HEK293 (cell line): ENCODE data around the gene MED25.
A peak's percentile ranks its signal among the peaks of the same experiment; 100 is the strongest.

Source experiments
- CTCF ChIA-PET: fragments of 350-600 bp; formaldehyde crosslinking; extraction: SDS; loops from one replicate; lab custom pipeline; 2021; ENCODE audit warnings: antibody characterized with exemption; lab: Yijun Ruan, JAX
- POLR2A ChIA-PET: fragments of 300-600 bp; formaldehyde crosslinking; extraction: SDS; loops from one replicate; lab custom pipeline; 2020; ENCODE audit warnings: antibody characterized with exemption, inconsistent platforms; lab: Yijun Ruan, JAX
- H3K27ac ChIP-seq: fragments of 200-500 bp; sonication (Bioruptor generic); 2 replicates; pipeline ENCODE4 v1.5.1; 2014; ENCODE audit warnings: low read depth, low read length, control low read depth, inconsistent platforms; ENCODE audit errors: extremely low read depth
- H3K36me3 ChIP-seq, 2 experiments: fragments of 200-500 bp in 1 of 2; sonication (Bioruptor generic) in 1 of 2; 1 replicate in 1 of 2; 2 replicates in 1 of 2; pipeline ENCODE4 v1.5.1; 2014 to 2017; ENCODE audit warnings: inconsistent platforms in 2 of 2, low read length in 2 of 2; ENCODE audit not compliant: control insufficient read depth in 2 of 2, insufficient read depth in 1 of 2
- H3K4me1 ChIP-seq: fragments of 200-500 bp; sonication (Bioruptor generic); 2 replicates; pipeline ENCODE4 v1.5.1; 2014; ENCODE audit warnings: mild to moderate bottlenecking, low read length, inconsistent platforms; ENCODE audit not compliant: control insufficient read depth, insufficient read depth
- H3K4me3 ChIP-seq: 2 replicates; pipeline ENCODE4 v1.5.1; 2011; ENCODE audit warnings: low read depth, mild to moderate bottlenecking, control low read depth, low read length, moderate library complexity
- H3K9me3 ChIP-seq: fragments of 200-500 bp; sonication (Bioruptor generic); 2 replicates; pipeline ENCODE4 v1.5.1; 2014; ENCODE audit warnings: low read depth, low read length, inconsistent platforms; ENCODE audit not compliant: control insufficient read depth, insufficient read depth
- GFI1B ChIP-seq: fragments of 450-650 bp; formaldehyde crosslinking; IDR thresholded peaks from 2 replicates; pipeline ENCODE4 v1.5.1; 2016; ENCODE audit warnings: missing biosample characterization, missing genetic modification characterization
- KLF8 ChIP-seq: fragments of 450-650 bp; formaldehyde crosslinking; IDR thresholded peaks from 2 replicates; pipeline ENCODE4 v1.5.1; 2016; ENCODE audit warnings: missing biosample characterization, missing genetic modification characterization
- MEIS1 ChIP-seq: sonication (generic); formaldehyde crosslinking; IDR thresholded peaks from 2 replicates; pipeline ENCODE4 v1.8.1; 2022; ENCODE audit warnings: missing genetic modification reagents, mild to moderate bottlenecking, borderline replicate concordance
- MZF1 ChIP-seq: fragments of 450-650 bp; formaldehyde crosslinking; IDR thresholded peaks from 2 replicates; pipeline ENCODE4 v1.5.1; 2017; ENCODE audit warnings: missing biosample characterization, missing genetic modification characterization, borderline replicate concordance
- OSR2 ChIP-seq: fragments of 450-650 bp; formaldehyde crosslinking; IDR thresholded peaks from 2 replicates; pipeline ENCODE4 v1.5.1; 2016; ENCODE audit warnings: missing biosample characterization, missing genetic modification characterization
- SCRT1 ChIP-seq: fragments of 450-650 bp; formaldehyde crosslinking; IDR thresholded peaks from 2 replicates; pipeline ENCODE4 v1.5.1; 2016; ENCODE audit warnings: missing biosample characterization, missing genetic modification characterization, borderline replicate concordance
- ZBTB8A ChIP-seq: fragments of 450-650 bp; formaldehyde crosslinking; IDR thresholded peaks from 2 replicates; pipeline ENCODE4 v1.5.1; 2016; ENCODE audit warnings: missing biosample characterization, missing genetic modification characterization
- ZFP37 ChIP-seq: fragments of 450-650 bp; formaldehyde crosslinking; IDR thresholded peaks from 2 replicates; pipeline ENCODE4 v1.5.1; 2016; ENCODE audit warnings: missing biosample characterization, missing genetic modification characterization
- ZNF132 ChIP-seq: fragments of 450-650 bp; formaldehyde crosslinking; IDR thresholded peaks from 2 replicates; pipeline ENCODE4 v1.5.1; 2017; ENCODE audit warnings: missing biosample characterization, missing genetic modification characterization, borderline replicate concordance
- ZNF155 ChIP-seq: fragments of 450-650 bp; formaldehyde crosslinking; IDR thresholded peaks from 2 replicates; pipeline ENCODE4 v1.5.1; 2016; ENCODE audit warnings: missing biosample characterization, missing genetic modification characterization
- ZNF202 ChIP-seq: fragments of 450-650 bp; formaldehyde crosslinking; IDR thresholded peaks from 2 replicates; pipeline ENCODE4 v1.5.1; 2016; ENCODE audit warnings: missing biosample characterization, missing genetic modification characterization, borderline replicate concordance
- ZNF221 ChIP-seq: fragments of 450-650 bp; formaldehyde crosslinking; IDR thresholded peaks from 2 replicates; pipeline ENCODE4 v1.5.1; 2017; ENCODE audit warnings: missing biosample characterization, missing genetic modification characterization, borderline replicate concordance
- ZNF23 ChIP-seq: fragments of 450-650 bp; formaldehyde crosslinking; IDR thresholded peaks from 2 replicates; pipeline ENCODE4 v1.5.1; 2016; ENCODE audit warnings: missing biosample characterization, missing genetic modification characterization, borderline replicate concordance
- ZNF24 ChIP-seq: fragments of 450-650 bp; formaldehyde crosslinking; IDR thresholded peaks from 2 replicates; pipeline ENCODE4 v1.5.1; 2016; ENCODE audit warnings: missing biosample characterization, missing genetic modification characterization
- ZNF266 ChIP-seq: fragments of 450-650 bp; formaldehyde crosslinking; IDR thresholded peaks from 2 replicates; pipeline ENCODE4 v1.5.1; 2016; ENCODE audit warnings: missing biosample characterization, missing genetic modification characterization, low read depth
- ZNF311 ChIP-seq: fragments of 450-650 bp; formaldehyde crosslinking; IDR thresholded peaks from 2 replicates; pipeline ENCODE4 v1.5.1; 2017; ENCODE audit warnings: missing biosample characterization, missing genetic modification characterization, borderline replicate concordance
- ZNF350 ChIP-seq: fragments of 450-650 bp; formaldehyde crosslinking; IDR thresholded peaks from 2 replicates; pipeline ENCODE4 v1.5.0; 2017; ENCODE audit warnings: missing biosample characterization, mild to moderate bottlenecking, missing genetic modification characterization
- ZNF426 ChIP-seq: fragments of 450-650 bp; formaldehyde crosslinking; IDR thresholded peaks from 2 replicates; pipeline ENCODE4 v1.5.1; 2017; ENCODE audit warnings: missing biosample characterization, missing genetic modification characterization, mild to moderate bottlenecking, inconsistent platforms, moderate library complexity
- ZNF530 ChIP-seq: fragments of 450-650 bp; formaldehyde crosslinking; IDR thresholded peaks from 2 replicates; pipeline ENCODE4 v1.5.1; 2016; ENCODE audit warnings: low read depth, missing biosample characterization, missing genetic modification characterization
- ZNF555 ChIP-seq: fragments of 450-650 bp; formaldehyde crosslinking; conservative IDR thresholded peaks from 2 replicates; pipeline ENCODE4 v1.5.1; 2017; ENCODE audit warnings: missing biosample characterization, mild to moderate bottlenecking, missing genetic modification characterization, inconsistent platforms
- ZNF76 ChIP-seq: fragments of 450-650 bp; formaldehyde crosslinking; IDR thresholded peaks from 2 replicates; pipeline ENCODE4; 2016; ENCODE audit warnings: low read depth, missing biosample characterization, missing genetic modification characterization, borderline replicate concordance
- ZNF830 ChIP-seq: fragments of 450-650 bp; IDR thresholded peaks from 2 replicates; pipeline ENCODE4 v1.5.0; 2018; ENCODE audit warnings: missing biosample characterization, missing genetic modification characterization, low read depth, mild to moderate bottlenecking, moderate library complexity
- TF ChIP-seq, protein P1 (sequence below): fragments of 450-650 bp; formaldehyde crosslinking; IDR thresholded peaks from 2 replicates; pipeline ENCODE4 v1.5.1; 2016; ENCODE audit warnings: missing biosample characterization, missing genetic modification characterization
- TF ChIP-seq, protein P2 (sequence below): fragments of 450-650 bp; formaldehyde crosslinking; IDR thresholded peaks from 2 replicates; pipeline ENCODE4 v1.5.1; 2016; ENCODE audit warnings: missing biosample characterization, missing genetic modification characterization, low read depth
- TF ChIP-seq, protein P3 (sequence below): fragments of 450-650 bp; formaldehyde crosslinking; IDR thresholded peaks from 2 replicates; pipeline ENCODE4 v1.5.1; 2016; ENCODE audit warnings: missing biosample characterization, missing genetic modification characterization
- TF ChIP-seq, protein P4 (sequence below): fragments of 450-650 bp; formaldehyde crosslinking; IDR thresholded peaks from 2 replicates; pipeline ENCODE4 v1.5.1; 2016; ENCODE audit warnings: missing biosample characterization, missing genetic modification characterization
- TF ChIP-seq, protein P5 (sequence below): fragments of 450-650 bp; formaldehyde crosslinking; IDR thresholded peaks from 2 replicates; pipeline ENCODE4 v1.5.1; 2016; ENCODE audit warnings: missing biosample characterization, missing genetic modification characterization

MED25 gene

DNA sequence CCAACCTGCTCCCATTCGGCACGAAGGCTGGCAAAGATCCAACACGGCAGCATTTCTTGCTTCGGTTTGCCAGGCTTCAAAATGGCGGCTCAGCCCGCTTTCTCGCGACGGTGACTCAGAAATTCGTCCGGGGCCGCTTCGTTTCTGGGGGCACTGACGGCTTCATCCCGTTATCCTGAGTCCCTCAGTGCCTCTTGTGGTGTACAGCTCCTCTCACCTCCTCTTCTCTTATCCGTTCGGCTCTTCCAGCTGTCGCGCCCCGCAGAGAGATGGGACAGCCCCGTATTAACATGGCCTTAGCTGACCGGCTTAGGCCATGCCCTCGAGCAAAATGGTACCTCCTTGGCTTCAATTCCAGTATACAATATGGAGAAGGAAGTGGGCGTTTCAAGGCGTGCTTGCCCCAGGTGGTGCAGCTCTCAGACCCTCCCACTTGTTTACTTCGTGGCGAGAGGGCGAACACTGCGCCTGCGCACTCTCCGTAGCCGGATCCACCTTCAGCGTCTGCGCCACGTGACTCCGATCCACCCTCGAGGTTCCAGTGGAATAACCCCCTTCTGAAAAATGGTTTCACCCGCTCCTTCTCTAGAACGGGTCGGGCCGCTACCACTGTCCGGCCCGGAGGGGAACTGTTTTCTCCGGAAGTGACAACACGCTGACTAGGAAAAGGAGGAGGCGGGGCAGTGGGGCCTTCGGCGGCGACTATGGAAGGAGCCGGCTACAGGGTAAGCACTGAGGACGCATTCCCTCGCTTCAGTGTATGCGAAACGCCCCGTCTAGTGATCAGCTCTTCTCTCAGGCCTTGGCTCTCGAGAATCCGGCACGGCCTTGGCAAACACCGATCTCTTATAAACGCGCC, 59.2 kb downstream of the MED25 start, which contains the start of the genes AKT1S1 and TBC1D17:
AKT1S1 (minus strand) TSS at position 336 of the 859 bp plus-strand sequence. CDS start 4,060 bp downstream, outside the sequence.
TBC1D17 (plus strand) TSS at position 683 of the 859 bp plus-strand sequence; CDS start at position 705, 22 bp downstream.
- peak within 1 kb of the TSS; percentile 79 for H3K4me3 ChIP-seq
- H3K9me3 ChIP-seq = no peaks in the 10 kb centered on the region
- peak within 1 kb of the TSS; percentile 94 for H3K27ac ChIP-seq
- ChIA-PET CTCF (no interaction called here), POLR2A (interaction anchor here (0.6 to 4.8 kb wide), 18 partner anchors 9 to 237 kb away, joined by 3 to 41 read pairs (median 6); partner anchors contain the start of genes AP2A1, ATF5, FUZ and NUP62)
- peaks cover 3 to 45% of the 10 kb centered on the region in 2 experiments; a peak in 2 of 3 replicates for H3K36me3 ChIP-seq
- H3K4me1 ChIP-seq = peaks cover 9% of the 10 kb centered on the region
- TF ChIP-seq ZNF23 (tag by site-specific recombination) (no peak), ZNF202 (tag by site-specific recombination) (no peak), ZNF830 (no peak), ZBTB8A (tag by site-specific recombination) (peak; percentile 29; the same call in 1 of the 2 replicates), SCRT1 (tag by site-specific recombination) (no peak), MEIS1 (CRISPR knock-in tag) (no peak), ZNF530 (tag by site-specific recombination) (no peak), MZF1 (tag by site-specific recombination) (no peak), ZNF311 (tag by site-specific recombination) (no peak), ZNF24 (tag by site-specific recombination) (peak; percentile 20; the same call in 1 of the 2 replicates), ZFP37 (tag by site-specific recombination) (peak; percentile 56; the same call in 1 of the 2 replicates), ZNF155 (tag by site-specific recombination) (no peak), ZNF555 (no peak), ZNF132 (tag by site-specific recombination) (no peak), ZNF76 (peak; percentile 79), KLF8 (tag by site-specific recombination) (no peak; the same call in none of the 2 replicates), ZNF221 (tag by site-specific recombination) (no peak), ZNF266 (tag by site-specific recombination) (no peak), GFI1B (tag by site-specific recombination) (no peak), ZNF426 (no peak), OSR2 (0 out of 2 replicates have a peak, but pooled peaks have one; percentile 41), ZNF350 (no peak)
- TF ChIP-seq, protein P1, sequence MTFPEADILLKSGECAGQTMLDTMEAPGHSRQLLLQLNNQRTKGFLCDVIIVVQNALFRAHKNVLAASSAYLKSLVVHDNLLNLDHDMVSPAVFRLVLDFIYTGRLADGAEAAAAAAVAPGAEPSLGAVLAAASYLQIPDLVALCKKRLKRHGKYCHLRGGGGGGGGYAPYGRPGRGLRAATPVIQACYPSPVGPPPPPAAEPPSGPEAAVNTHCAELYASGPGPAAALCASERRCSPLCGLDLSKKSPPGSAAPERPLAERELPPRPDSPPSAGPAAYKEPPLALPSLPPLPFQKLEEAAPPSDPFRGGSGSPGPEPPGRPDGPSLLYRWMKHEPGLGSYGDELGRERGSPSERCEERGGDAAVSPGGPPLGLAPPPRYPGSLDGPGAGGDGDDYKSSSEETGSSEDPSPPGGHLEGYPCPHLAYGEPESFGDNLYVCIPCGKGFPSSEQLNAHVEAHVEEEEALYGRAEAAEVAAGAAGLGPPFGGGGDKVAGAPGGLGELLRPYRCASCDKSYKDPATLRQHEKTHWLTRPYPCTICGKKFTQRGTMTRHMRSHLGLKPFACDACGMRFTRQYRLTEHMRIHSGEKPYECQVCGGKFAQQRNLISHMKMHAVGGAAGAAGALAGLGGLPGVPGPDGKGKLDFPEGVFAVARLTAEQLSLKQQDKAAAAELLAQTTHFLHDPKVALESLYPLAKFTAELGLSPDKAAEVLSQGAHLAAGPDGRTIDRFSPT = no peak
- TF ChIP-seq, protein P2, sequence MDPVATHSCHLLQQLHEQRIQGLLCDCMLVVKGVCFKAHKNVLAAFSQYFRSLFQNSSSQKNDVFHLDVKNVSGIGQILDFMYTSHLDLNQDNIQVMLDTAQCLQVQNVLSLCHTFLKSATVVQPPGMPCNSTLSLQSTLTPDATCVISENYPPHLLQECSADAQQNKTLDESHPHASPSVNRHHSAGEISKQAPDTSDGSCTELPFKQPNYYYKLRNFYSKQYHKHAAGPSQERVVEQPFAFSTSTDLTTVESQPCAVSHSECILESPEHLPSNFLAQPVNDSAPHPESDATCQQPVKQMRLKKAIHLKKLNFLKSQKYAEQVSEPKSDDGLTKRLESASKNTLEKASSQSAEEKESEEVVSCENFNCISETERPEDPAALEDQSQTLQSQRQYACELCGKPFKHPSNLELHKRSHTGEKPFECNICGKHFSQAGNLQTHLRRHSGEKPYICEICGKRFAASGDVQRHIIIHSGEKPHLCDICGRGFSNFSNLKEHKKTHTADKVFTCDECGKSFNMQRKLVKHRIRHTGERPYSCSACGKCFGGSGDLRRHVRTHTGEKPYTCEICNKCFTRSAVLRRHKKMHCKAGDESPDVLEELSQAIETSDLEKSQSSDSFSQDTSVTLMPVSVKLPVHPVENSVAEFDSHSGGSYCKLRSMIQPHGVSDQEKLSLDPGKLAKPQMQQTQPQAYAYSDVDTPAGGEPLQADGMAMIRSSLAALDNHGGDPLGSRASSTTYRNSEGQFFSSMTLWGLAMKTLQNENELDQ (tag by site-specific recombination) = no peak
- TF ChIP-seq, protein P3, sequence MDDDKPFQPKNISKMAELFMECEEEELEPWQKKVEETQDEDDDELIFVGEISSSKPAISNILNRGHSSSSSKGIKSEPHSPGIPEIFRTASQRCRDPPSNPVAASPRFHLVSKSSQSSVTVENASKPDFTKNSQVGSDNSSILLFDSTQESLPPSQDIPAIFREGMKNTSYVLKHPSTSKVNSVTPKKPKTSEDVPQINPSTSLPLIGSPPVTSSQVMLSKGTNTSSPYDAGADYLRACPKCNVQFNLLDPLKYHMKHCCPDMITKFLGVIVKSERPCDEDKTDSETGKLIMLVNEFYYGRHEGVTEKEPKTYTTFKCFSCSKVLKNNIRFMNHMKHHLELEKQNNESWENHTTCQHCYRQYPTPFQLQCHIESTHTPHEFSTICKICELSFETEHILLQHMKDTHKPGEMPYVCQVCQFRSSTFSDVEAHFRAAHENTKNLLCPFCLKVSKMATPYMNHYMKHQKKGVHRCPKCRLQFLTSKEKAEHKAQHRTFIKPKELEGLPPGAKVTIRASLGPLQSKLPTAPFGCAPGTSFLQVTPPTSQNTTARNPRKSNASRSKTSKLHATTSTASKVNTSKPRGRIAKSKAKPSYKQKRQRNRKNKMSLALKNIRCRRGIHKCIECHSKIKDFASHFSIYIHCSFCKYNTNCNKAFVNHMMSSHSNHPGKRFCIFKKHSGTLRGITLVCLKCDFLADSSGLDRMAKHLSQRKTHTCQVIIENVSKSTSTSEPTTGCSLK = no peak
- TF ChIP-seq, protein P4, sequence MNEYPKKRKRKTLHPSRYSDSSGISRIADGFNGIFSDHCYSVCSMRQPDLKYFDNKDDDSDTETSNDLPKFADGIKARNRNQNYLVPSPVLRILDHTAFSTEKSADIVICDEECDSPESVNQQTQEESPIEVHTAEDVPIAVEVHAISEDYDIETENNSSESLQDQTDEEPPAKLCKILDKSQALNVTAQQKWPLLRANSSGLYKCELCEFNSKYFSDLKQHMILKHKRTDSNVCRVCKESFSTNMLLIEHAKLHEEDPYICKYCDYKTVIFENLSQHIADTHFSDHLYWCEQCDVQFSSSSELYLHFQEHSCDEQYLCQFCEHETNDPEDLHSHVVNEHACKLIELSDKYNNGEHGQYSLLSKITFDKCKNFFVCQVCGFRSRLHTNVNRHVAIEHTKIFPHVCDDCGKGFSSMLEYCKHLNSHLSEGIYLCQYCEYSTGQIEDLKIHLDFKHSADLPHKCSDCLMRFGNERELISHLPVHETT (tag by site-specific recombination) = peak; percentile 78; the same call in 1 of the 2 replicates
- TF ChIP-seq, protein P5, sequence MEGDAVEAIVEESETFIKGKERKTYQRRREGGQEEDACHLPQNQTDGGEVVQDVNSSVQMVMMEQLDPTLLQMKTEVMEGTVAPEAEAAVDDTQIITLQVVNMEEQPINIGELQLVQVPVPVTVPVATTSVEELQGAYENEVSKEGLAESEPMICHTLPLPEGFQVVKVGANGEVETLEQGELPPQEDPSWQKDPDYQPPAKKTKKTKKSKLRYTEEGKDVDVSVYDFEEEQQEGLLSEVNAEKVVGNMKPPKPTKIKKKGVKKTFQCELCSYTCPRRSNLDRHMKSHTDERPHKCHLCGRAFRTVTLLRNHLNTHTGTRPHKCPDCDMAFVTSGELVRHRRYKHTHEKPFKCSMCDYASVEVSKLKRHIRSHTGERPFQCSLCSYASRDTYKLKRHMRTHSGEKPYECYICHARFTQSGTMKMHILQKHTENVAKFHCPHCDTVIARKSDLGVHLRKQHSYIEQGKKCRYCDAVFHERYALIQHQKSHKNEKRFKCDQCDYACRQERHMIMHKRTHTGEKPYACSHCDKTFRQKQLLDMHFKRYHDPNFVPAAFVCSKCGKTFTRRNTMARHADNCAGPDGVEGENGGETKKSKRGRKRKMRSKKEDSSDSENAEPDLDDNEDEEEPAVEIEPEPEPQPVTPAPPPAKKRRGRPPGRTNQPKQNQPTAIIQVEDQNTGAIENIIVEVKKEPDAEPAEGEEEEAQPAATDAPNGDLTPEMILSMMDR (tag by site-specific recombination) = no peak
